Measurements from ENCODE around the gene MECR.

Gene MECR

GRCh38 chr1:29202053-29202452, 28.7 kb downstream of the MECR start:
- Histone ChIP-seq H3K27me3 (ENCODE audit: insufficient read depth, poor library complexity, severe bottlenecking) (no peaks in the 10 kb centered on the region), H3K9me3 (ENCODE audit: severe bottlenecking) (no peaks in the 10 kb centered on the region), H3K4me3 (ENCODE audit: severe bottlenecking) (no peak overlapping the region), H3K27ac (ENCODE audit: poor library complexity, severe bottlenecking) (peak overlapping the region; percentile 63), H3K4me1 (ENCODE audit: insufficient read depth, poor library complexity, severe bottlenecking) (peaks cover 6% of the 10 kb centered on the region), H3K36me3 (ENCODE audit: low read depth) (peaks cover 46% of the 10 kb centered on the region)
- no peak for DNase-seq (ENCODE audit: low spot score)
- TF ChIP-seq, protein P1, sequence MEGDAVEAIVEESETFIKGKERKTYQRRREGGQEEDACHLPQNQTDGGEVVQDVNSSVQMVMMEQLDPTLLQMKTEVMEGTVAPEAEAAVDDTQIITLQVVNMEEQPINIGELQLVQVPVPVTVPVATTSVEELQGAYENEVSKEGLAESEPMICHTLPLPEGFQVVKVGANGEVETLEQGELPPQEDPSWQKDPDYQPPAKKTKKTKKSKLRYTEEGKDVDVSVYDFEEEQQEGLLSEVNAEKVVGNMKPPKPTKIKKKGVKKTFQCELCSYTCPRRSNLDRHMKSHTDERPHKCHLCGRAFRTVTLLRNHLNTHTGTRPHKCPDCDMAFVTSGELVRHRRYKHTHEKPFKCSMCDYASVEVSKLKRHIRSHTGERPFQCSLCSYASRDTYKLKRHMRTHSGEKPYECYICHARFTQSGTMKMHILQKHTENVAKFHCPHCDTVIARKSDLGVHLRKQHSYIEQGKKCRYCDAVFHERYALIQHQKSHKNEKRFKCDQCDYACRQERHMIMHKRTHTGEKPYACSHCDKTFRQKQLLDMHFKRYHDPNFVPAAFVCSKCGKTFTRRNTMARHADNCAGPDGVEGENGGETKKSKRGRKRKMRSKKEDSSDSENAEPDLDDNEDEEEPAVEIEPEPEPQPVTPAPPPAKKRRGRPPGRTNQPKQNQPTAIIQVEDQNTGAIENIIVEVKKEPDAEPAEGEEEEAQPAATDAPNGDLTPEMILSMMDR (IDR thresholded peaks at IDR 0.05; ENCODE audit: poor library complexity, severe bottlenecking): no peak
- no peak for ATAC-seq (ENCODE audit: low read depth)

GRCh38 chr1:29201595-29202051, 29.1 kb downstream of the MECR start:
- H3K36me3 ChIP-seq (ENCODE audit: low read depth): peaks cover 50% of the 10 kb centered on the region
- no peaks in the 10 kb centered on the region for H3K9me3 ChIP-seq (ENCODE audit: severe bottlenecking)
- ATAC-seq (ENCODE audit: low read depth) (no peak), DNase-seq (ENCODE audit: low spot score) (no peak)
- H3K4me3 ChIP-seq (ENCODE audit: severe bottlenecking): no peak overlapping the region
- H3K4me1 ChIP-seq (ENCODE audit: insufficient read depth, poor library complexity, severe bottlenecking): peaks cover 6% of the 10 kb centered on the region
- peak overlapping the region; percentile 63 for H3K27ac ChIP-seq (ENCODE audit: poor library complexity, severe bottlenecking)
- TF ChIP-seq, protein P1 (IDR thresholded peaks at IDR 0.05; ENCODE audit: poor library complexity, severe bottlenecking): no peak
- H3K27me3 ChIP-seq (ENCODE audit: insufficient read depth, poor library complexity, severe bottlenecking): no peaks in the 10 kb centered on the region

DNA sequence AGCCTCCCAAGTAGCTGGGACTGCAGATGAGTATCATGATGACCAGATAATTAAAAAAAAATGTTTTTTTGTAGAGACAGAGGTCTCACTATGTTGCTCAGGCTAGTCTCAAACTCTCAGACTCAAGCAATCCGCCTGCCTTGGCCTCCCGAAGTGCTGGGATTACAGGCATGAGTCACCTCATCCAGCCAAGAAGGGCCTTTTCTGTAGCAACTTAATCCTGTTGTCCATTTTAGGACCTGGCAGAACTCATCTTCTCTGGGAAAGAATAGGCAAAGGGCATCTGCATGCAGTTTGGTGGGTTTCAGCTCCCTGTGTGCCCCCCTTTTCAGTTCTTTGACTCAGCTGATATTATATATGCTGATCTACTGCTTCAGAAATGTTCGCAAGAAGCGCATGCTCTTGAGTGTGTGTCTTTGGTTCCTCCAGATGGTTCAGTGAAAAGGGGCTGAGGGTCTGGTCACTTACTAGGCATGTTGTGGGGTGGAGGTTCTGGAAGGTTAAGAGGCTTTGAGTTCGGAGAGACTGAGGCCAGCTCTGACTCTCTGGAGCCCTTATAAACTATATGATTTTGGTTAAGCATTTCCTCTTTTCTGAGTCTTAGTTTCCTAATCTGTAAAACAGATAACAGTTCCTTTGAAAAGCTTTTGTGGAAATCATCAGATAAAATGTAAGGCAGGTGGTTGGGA, 29.7 kb downstream of the MECR start:
- TF ChIP-seq, protein P1 (IDR thresholded peaks at IDR 0.05; ENCODE audit: poor library complexity, severe bottlenecking): no peak
- DNase-seq (ENCODE audit: low spot score) (no peak), ATAC-seq (ENCODE audit: low read depth) (no peak)
- H3K36me3 ChIP-seq (ENCODE audit: low read depth): peaks cover 48% of the 10 kb centered on the region
- no peaks in the 10 kb centered on the region for H3K27me3 ChIP-seq (ENCODE audit: insufficient read depth, poor library complexity, severe bottlenecking)
- no peak overlapping the region for H3K4me3 ChIP-seq (ENCODE audit: severe bottlenecking)
- no peaks in the 10 kb centered on the region for H3K9me3 ChIP-seq (ENCODE audit: severe bottlenecking)
- H3K27ac ChIP-seq (ENCODE audit: poor library complexity, severe bottlenecking): no peak overlapping the region
- peaks cover 6% of the 10 kb centered on the region for H3K4me1 ChIP-seq (ENCODE audit: insufficient read depth, poor library complexity, severe bottlenecking)

GRCh38 chr1:29197993-29198392, 32.7 kb downstream of the MECR start:
- H3K27me3 ChIP-seq (ENCODE audit: insufficient read depth, poor library complexity, severe bottlenecking): no peaks in the 10 kb centered on the region
- no peak for ATAC-seq (ENCODE audit: low read depth)
- no peak for DNase-seq (ENCODE audit: low spot score)
- no peak overlapping the region for H3K27ac ChIP-seq (ENCODE audit: poor library complexity, severe bottlenecking)
- no peak overlapping the region for H3K4me3 ChIP-seq (ENCODE audit: severe bottlenecking)
- peaks cover 46% of the 10 kb centered on the region for H3K36me3 ChIP-seq (ENCODE audit: low read depth)
- H3K9me3 ChIP-seq (ENCODE audit: severe bottlenecking): no peaks in the 10 kb centered on the region
- H3K4me1 ChIP-seq (ENCODE audit: insufficient read depth, poor library complexity, severe bottlenecking): peaks cover 6% of the 10 kb centered on the region
- TF ChIP-seq, protein P1 (IDR thresholded peaks at IDR 0.05; ENCODE audit: poor library complexity, severe bottlenecking): no peak

GRCh38 chr1:29197590-29197924, 33.2 kb downstream of the MECR start:
- Histone ChIP-seq H3K36me3 (ENCODE audit: low read depth) (peaks cover 46% of the 10 kb centered on the region), H3K4me1 (ENCODE audit: insufficient read depth, poor library complexity, severe bottlenecking) (peaks cover 5% of the 10 kb centered on the region), H3K9me3 (ENCODE audit: severe bottlenecking) (no peaks in the 10 kb centered on the region), H3K27ac (ENCODE audit: poor library complexity, severe bottlenecking) (no peak overlapping the region), H3K4me3 (ENCODE audit: severe bottlenecking) (no peak overlapping the region), H3K27me3 (ENCODE audit: insufficient read depth, poor library complexity, severe bottlenecking) (no peaks in the 10 kb centered on the region)
- TF ChIP-seq, protein P1 (IDR thresholded peaks at IDR 0.05; ENCODE audit: poor library complexity, severe bottlenecking): peak; percentile 48
- DNase-seq (ENCODE audit: low spot score) (no peak), ATAC-seq (ENCODE audit: low read depth) (peak; percentile 74)
